Left ventricle myocardium inferior (tissue), 1 donor: ENCODE results near the gene LCAT. TPM values are rescaled to one million over a fixed set of nuclear protein-coding genes. Genes with fewer than 3 reads are reported as not detected.
A peak's percentile ranks its signal among the peaks of the same experiment; 100 is the strongest.

Source experiments
- DNase-seq: peaks from one replicate; pipeline ENCODE4 v3.0.0-alpha.2; 2020
- H3K27ac ChIP-seq: fragments of 200-600 bp; replicated peaks from 2 replicates; pipeline ENCODE4 v1.8.0; 2021
- H3K27me3 ChIP-seq: fragments of 200-600 bp; 2 replicates; pipeline ENCODE4 v1.8.0; 2021; ENCODE audit warnings: low read depth
- H3K36me3 ChIP-seq: fragments of 200-600 bp; 2 replicates; pipeline ENCODE4 v1.8.0; 2021
- H3K4me1 ChIP-seq: fragments of 200-600 bp; 2 replicates; pipeline ENCODE4 v1.8.0; 2021
- H3K4me3 ChIP-seq: fragments of 200-600 bp; 2 replicates; pipeline ENCODE4 v1.8.0; 2021; ENCODE audit warnings: mild to moderate bottlenecking, moderate library complexity
- H3K9me3 ChIP-seq: fragments of 200-600 bp; replicated peaks from 2 replicates; pipeline ENCODE4 v1.8.0; 2021
- CTCF ChIP-seq: fragments of 200-600 bp; IDR thresholded peaks from 2 replicates; pipeline ENCODE4 v1.8.0; 2021; ENCODE audit warnings: antibody characterized with exemption, mild to moderate bottlenecking, borderline replicate concordance
- intact Hi-C: fragments of 100-400 bp; cut with micrococcal nuclease; formaldehyde crosslinking; loops from one replicate; pipeline ENCODE4 v1.11.0; 2022
- total RNA-seq: library from RNA; stranded (reverse); fragmentation: NEBNext Ultra II Directional; extraction: Animal tissue kit (Norgen Biotek cat#: 25700); gene quantifications from one replicate; pipeline ENCODE4 v1.2.1, GENCODE V29; 2021
- donor health status: DM: no; HTN: yes; CAD: no; lungs with severe emphysema.

The LCAT gene
- total RNA-seq, 1 donor from 2014 or later: 23.2 TPM

- no peak overlapping the region for H3K4me3 ChIP-seq
- H3K4me1 ChIP-seq: peaks cover 53% of the 10 kb centered on the region
- TF ChIP-seq CTCF: no peak
- DNase-seq: peak; percentile 77
- peak overlapping the region; percentile 68 for H3K27ac ChIP-seq
- H3K27me3 ChIP-seq: no peaks in the 10 kb centered on the region
- H3K9me3 ChIP-seq: no peaks in the 10 kb centered on the region
- intact Hi-C loops: no loop called here
- H3K36me3 ChIP-seq: peaks cover 98% of the 10 kb centered on the region
Measured at GRCh38 chr16:67951485-67951884, 7.6 kb upstream of the LCAT start.

GRCh38 chr16:67950335-67950843, 6.5 kb upstream of the LCAT start:
- DNase-seq: no peak
- no peak overlapping the region for H3K27ac ChIP-seq

GRCh38 chr16:67949645-67950044, 5.7 kb upstream of the LCAT start:
- peaks cover 98% of the 10 kb centered on the region for H3K36me3 ChIP-seq
- intact Hi-C loops: no loop called here
- no peaks in the 10 kb centered on the region for H3K9me3 ChIP-seq
- no peak for DNase-seq
- no peak for TF ChIP-seq CTCF
- peaks cover 65% of the 10 kb centered on the region for H3K4me1 ChIP-seq
- no peak overlapping the region for H3K4me3 ChIP-seq
- no peak overlapping the region for H3K27ac ChIP-seq
- H3K27me3 ChIP-seq: no peaks in the 10 kb centered on the region

More at GRCh38 chr16:67950335-67950843, 6.5 kb upstream of the LCAT start:
- H3K36me3 ChIP-seq: peaks cover 98% of the 10 kb centered on the region
- no peaks in the 10 kb centered on the region for H3K9me3 ChIP-seq
- no peaks in the 10 kb centered on the region for H3K27me3 ChIP-seq
- peaks cover 64% of the 10 kb centered on the region for H3K4me1 ChIP-seq
- TF ChIP-seq CTCF: no peak
- intact Hi-C loops: no loop called here
- no peak overlapping the region for H3K4me3 ChIP-seq

- H3K27ac ChIP-seq: peak overlapping the region; percentile 80
- intact Hi-C loops: no loop called here
- no peak for DNase-seq
Measured at GRCh38 chr16:67948015-67948414, 4.1 kb upstream of the LCAT start.

GRCh38 chr16:67946966-67947558, 3.1 kb upstream of the LCAT start:
- Histone ChIP-seq H3K27me3 (no peaks in the 10 kb centered on the region), H3K36me3 (peaks cover 94% of the 10 kb centered on the region), H3K4me1 (peaks cover 77% of the 10 kb centered on the region), H3K9me3 (no peaks in the 10 kb centered on the region), H3K4me3 (no peak overlapping the region), H3K27ac (peak overlapping the region; percentile 80)
- no peak for DNase-seq
- TF ChIP-seq CTCF: no peak
- intact Hi-C loops: no loop called here

More at GRCh38 chr16:67948015-67948414, 4.1 kb upstream of the LCAT start:
- H3K27me3 ChIP-seq: no peaks in the 10 kb centered on the region
- H3K4me1 ChIP-seq: peaks cover 72% of the 10 kb centered on the region
- peaks cover 92% of the 10 kb centered on the region for H3K36me3 ChIP-seq
- no peak for TF ChIP-seq CTCF
- H3K9me3 ChIP-seq: no peaks in the 10 kb centered on the region
- H3K4me3 ChIP-seq: no peak overlapping the region
